IgD-negative memory B cell (primary cell): ENCODE results near the gene FOXP1. TPM values are rescaled to one million over a fixed set of nuclear protein-coding genes. Genes with fewer than 3 reads are reported as not detected.

Source experiments
- H3K27ac Mint-ChIP-seq, 3 donors: one replicate each; pipeline ENCODE4 v1.8.0; 2020 to 2022; ENCODE audit warnings: mild to moderate bottlenecking in 3 of 3, mixed read lengths in 3 of 3, moderate library complexity in 1 of 3
- H3K27me3 Mint-ChIP-seq: one replicate; pipeline ENCODE4 v1.8.0; 2021; ENCODE audit warnings: mixed read lengths
- H3K36me3 Mint-ChIP-seq: one replicate; pipeline ENCODE4 v1.8.0; 2020; ENCODE audit warnings: mild to moderate bottlenecking, mixed read lengths
- H3K4me1 Mint-ChIP-seq, 3 donors: one replicate each; pipeline ENCODE4 v1.8.0; 2020 to 2022; ENCODE audit warnings: mixed read lengths in 3 of 3, mild to moderate bottlenecking in 1 of 3
- H3K4me3 Mint-ChIP-seq, 4 donors: one replicate each; pipeline ENCODE4 v1.8.0; 2020 to 2022; ENCODE audit warnings: mild to moderate bottlenecking in 4 of 4, mixed read lengths in 4 of 4, moderate library complexity in 3 of 4
- H3K9me3 Mint-ChIP-seq, 3 donors: one replicate each; pipeline ENCODE4 v1.8.0; 2020 to 2021; ENCODE audit warnings: mixed read lengths in 3 of 3, mild to moderate bottlenecking in 1 of 3
- polyA plus RNA-seq: library from polyadenylated mRNA; unstranded; fragments of 300-500 nt; fragmentation: Illumina TruSeq; gene quantifications from one replicate; pipeline ENCODE4 v1.2.3, GENCODE V29; 2021

FOXP1 gene
- polyA plus RNA-seq, 1 donor from 2014 or later = 277 TPM

DNA sequence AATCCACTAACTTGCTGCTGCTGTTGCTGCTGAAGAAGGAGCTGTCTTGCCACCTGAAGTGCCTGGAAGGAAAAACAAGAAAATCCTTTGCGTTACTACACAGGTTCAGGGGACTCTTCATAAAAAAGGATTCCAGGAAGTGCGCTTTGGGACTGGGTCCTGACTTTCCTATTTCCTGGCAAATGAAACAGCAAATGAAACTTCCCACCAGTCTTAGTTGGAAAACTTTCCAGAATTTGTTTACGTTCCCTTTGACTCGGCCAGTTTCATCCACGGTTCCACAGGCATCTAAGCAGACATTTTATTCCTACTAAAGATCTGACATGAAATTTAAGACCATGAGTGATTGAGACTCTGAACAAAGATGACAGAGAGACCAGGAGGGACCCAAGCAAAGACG is 471.0 kb downstream of the FOXP1 start:
- H3K4me3 Mint-ChIP-seq = no peak overlapping the region
- H3K36me3 Mint-ChIP-seq = peaks cover 2% of the 10 kb centered on the region
- H3K4me1 Mint-ChIP-seq = peaks cover 24 to 52% (median 46%) of the 10 kb centered on the region in 3 donors
- H3K27me3 Mint-ChIP-seq = no peaks in the 10 kb centered on the region
- peak overlapping the region in 1 of 3 donors; percentile 32 for H3K27ac Mint-ChIP-seq
- H3K9me3 Mint-ChIP-seq = no peaks in the 10 kb centered on the region

- Mint-ChIP-seq H3K4me1 (peaks cover 17 to 49% (median 43%) of the 10 kb centered on the region in 3 donors), H3K27ac (peak overlapping the region in 2 of 3 donors; percentile 32 to 49), H3K4me3 (no peak overlapping the region), H3K27me3 (no peaks in the 10 kb centered on the region), H3K36me3 (peaks cover 2% of the 10 kb centered on the region), H3K9me3 (no peaks in the 10 kb centered on the region)
Measured at GRCh38 chr3:71111784-71112440, 471.6 kb downstream of the FOXP1 start.

- Mint-ChIP-seq H3K36me3 (peaks cover 3% of the 10 kb centered on the region), H3K27ac (peak overlapping the region in 2 of 3 donors; percentile 55 to 78), H3K9me3 (no peaks in the 10 kb centered on the region), H3K4me3 (no peak overlapping the region), H3K27me3 (no peaks in the 10 kb centered on the region), H3K4me1 (peaks cover 19 to 54% (median 43%) of the 10 kb centered on the region in 3 donors)
Measured at GRCh38 chr3:71110385-71111222, 472.9 kb downstream of the FOXP1 start.

- Mint-ChIP-seq H3K4me1 (peaks cover 20 to 56% (median 48%) of the 10 kb centered on the region in 3 donors), H3K9me3 (no peaks in the 10 kb centered on the region), H3K27me3 (no peaks in the 10 kb centered on the region), H3K36me3 (peaks cover 7% of the 10 kb centered on the region), H3K4me3 (peak overlapping the region in 1 of 4 donors; percentile 56), H3K27ac (peak overlapping the region in 2 of 3 donors; percentile 55 to 78)
Measured at GRCh38 chr3:71109977-71110285, 473.6 kb downstream of the FOXP1 start.

DNA sequence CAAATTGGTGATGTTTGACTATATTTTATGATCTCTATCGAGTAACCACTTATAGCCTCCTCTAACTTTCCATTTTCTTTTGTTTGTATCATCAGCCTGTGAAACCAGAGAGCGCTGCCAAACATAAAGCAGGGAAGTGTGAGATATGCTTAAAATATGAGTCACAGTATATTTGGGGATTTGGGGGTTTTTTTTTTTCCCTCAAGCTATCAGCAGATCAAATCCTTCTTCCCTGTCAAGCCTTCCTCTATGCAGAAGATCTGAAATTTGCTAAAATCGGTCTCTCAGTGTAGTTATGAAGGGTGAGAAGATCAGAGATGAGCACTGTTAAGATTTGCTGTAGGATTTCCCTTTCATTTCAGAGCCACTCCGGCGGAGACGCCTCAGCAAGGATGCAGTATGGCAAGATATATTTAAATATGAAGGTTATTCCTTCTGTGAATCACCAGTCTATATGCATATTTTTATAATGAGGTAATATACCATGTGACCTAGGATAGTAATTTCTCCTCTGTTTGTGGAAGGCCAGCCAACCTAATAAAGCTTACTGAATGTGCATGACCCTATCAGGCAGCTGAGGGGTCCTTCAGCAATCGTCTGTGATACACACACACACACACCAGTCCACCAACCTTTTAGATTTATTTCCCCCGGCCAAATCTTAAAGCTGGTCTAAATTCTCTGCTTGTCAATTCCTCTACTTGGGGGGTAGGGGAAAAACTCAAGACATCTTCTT is 474.1 kb downstream of the FOXP1 start:
- Mint-ChIP-seq H3K27ac (peak overlapping the region in 2 of 3 donors; percentile 55 to 78), H3K9me3 (no peaks in the 10 kb centered on the region), H3K36me3 (peaks cover 9% of the 10 kb centered on the region), H3K4me3 (peak overlapping the region in 2 of 4 donors; percentile 6 to 79), H3K27me3 (no peaks in the 10 kb centered on the region), H3K4me1 (peaks cover 17 to 53% (median 49%) of the 10 kb centered on the region in 3 donors)

GRCh38 chr3:71107926-71108325 is 475.6 kb downstream of the FOXP1 start:
- H3K9me3 Mint-ChIP-seq = no peaks in the 10 kb centered on the region
- no peaks in the 10 kb centered on the region for H3K27me3 Mint-ChIP-seq
- peaks cover 9% of the 10 kb centered on the region for H3K36me3 Mint-ChIP-seq
- H3K27ac Mint-ChIP-seq = peak overlapping the region in 1 of 3 donors; percentile 58
- no peak overlapping the region for H3K4me3 Mint-ChIP-seq
- H3K4me1 Mint-ChIP-seq = peaks cover 27 to 58% (median 57%) of the 10 kb centered on the region in 3 donors

DNA sequence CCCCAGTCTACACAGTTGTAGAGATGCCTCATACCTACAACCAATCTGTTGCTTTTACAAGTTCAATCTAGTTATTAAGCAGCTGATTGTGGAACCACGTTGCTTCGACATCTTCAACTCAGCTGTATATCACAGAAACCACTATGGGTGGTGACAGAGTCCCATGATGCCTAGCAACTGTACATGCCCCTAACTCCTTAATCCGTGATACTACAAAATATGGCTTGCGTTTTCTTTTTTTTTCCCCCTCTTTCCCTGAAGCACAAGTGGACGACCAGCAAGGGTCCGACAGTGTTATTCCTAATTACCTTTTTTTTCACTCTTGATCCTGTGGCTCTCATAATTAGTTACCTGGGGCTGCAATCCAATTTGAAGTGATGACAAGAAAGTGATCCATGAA is 478.6 kb downstream of the FOXP1 start:
- no peak overlapping the region for H3K4me3 Mint-ChIP-seq

DNA sequence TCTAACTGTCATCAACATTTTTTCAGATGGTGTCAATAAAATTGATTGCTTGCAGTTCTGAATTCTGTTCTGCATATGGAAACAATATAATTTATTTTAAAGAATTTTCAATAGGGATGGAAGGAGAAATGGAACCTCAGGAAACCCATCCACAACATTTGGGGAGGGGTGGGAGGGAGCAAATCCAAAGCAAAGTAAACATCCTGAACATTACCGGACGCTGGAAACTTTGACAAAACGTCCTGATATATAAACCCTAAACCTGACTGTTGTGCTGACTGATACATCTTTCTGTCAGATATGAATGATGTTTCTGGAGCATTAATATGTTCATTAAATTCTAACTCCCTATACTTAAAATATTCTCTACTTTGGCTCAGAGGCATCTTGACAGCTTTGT is 479.0 kb downstream of the FOXP1 start:
- Mint-ChIP-seq H3K9me3 (no peaks in the 10 kb centered on the region), H3K4me3 (no peak overlapping the region), H3K36me3 (peaks cover 10% of the 10 kb centered on the region), H3K4me1 (peaks cover 48 to 75% (median 75%) of the 10 kb centered on the region in 3 donors), H3K27me3 (no peaks in the 10 kb centered on the region), H3K27ac (peak overlapping the region in 1 of 3 donors; percentile 65)

More for the DNA sequence above, 478.6 kb downstream of the FOXP1 start:
- Mint-ChIP-seq H3K27me3 (no peaks in the 10 kb centered on the region), H3K4me1 (peaks cover 48 to 75% (median 75%) of the 10 kb centered on the region in 3 donors), H3K27ac (peak overlapping the region in 2 of 3 donors; percentile 26 to 65), H3K9me3 (no peaks in the 10 kb centered on the region), H3K36me3 (peaks cover 10% of the 10 kb centered on the region)

GRCh38 chr3:71104121-71104541 is 479.4 kb downstream of the FOXP1 start:
- Mint-ChIP-seq H3K4me1 (peaks cover 44 to 72% (median 72%) of the 10 kb centered on the region in 3 donors), H3K4me3 (peak overlapping the region in 2 of 4 donors; percentile 14 to 34), H3K9me3 (no peaks in the 10 kb centered on the region), H3K27me3 (no peaks in the 10 kb centered on the region), H3K27ac (peak overlapping the region in 2 of 3 donors; percentile 20 to 33), H3K36me3 (peaks cover 10% of the 10 kb centered on the region)

- Mint-ChIP-seq H3K4me1 (peaks cover 43 to 75% (median 68%) of the 10 kb centered on the region in 3 donors), H3K36me3 (peaks cover 10% of the 10 kb centered on the region), H3K27ac (peak overlapping the region; percentile 20 to 78 (median 63)), H3K9me3 (no peaks in the 10 kb centered on the region), H3K4me3 (peak overlapping the region in 2 of 4 donors; percentile 13 to 53), H3K27me3 (no peaks in the 10 kb centered on the region)
Measured at GRCh38 chr3:71103430-71103921, 480.1 kb downstream of the FOXP1 start.

DNA sequence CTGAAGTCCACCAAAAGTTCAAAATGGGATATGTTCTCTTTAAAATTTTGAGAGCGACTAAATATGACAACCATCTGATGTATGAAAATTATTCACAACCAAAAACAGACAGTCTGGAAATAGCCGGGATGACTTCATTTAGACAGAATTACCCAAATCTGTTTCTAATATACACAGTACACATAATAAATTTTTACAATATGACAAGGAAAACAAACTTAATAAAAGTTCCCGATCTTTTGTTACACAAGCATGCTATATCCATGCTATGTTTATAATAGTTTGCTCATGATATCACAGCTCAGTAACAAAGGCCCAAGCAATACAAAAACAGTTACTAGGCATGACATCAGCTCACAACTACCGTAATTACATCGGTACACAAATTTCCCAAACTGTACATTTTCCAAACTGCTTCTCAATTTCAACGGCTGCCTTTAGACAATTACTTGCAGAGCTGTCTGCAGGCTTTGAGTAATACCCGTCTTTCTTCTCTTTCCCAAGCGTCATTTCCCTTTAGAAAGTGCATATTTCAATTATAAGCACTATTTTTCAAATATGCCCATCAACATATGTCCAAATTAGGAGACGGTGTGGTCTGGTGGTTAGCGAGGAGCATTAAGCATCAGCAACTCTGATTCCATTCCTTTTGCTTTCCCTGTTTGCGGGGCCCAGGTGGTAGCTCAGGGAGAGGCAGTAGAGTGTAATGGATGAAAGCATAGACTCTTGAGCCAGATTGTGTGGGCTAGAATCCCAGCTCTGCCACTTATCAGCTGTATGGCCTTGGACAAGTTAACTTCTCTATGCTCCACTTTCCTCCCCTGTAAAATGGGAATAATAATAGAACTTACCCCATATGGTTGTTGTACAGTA is 481.2 kb downstream of the FOXP1 start:
- Mint-ChIP-seq H3K4me1 (peaks cover 43 to 74% (median 60%) of the 10 kb centered on the region in 3 donors), H3K4me3 (peak overlapping the region in 3 of 4 donors; percentile 56 to 75 (median 65)), H3K9me3 (no peaks in the 10 kb centered on the region), H3K27ac (peak overlapping the region; percentile 18 to 73 (median 25)), H3K27me3 (no peaks in the 10 kb centered on the region), H3K36me3 (peaks cover 10% of the 10 kb centered on the region)

- Mint-ChIP-seq H3K4me1 (peaks cover 46 to 75% (median 66%) of the 10 kb centered on the region in 3 donors), H3K36me3 (peaks cover 11% of the 10 kb centered on the region), H3K27me3 (no peaks in the 10 kb centered on the region), H3K9me3 (no peaks in the 10 kb centered on the region), H3K4me3 (peak overlapping the region in 3 of 4 donors; percentile 56 to 77 (median 65)), H3K27ac (peak overlapping the region; percentile 6 to 32 (median 18))
Measured at GRCh38 chr3:71101626-71102025, 481.9 kb downstream of the FOXP1 start.

GRCh38 chr3:71101014-71101413 is 482.5 kb downstream of the FOXP1 start:
- no peaks in the 10 kb centered on the region for H3K9me3 Mint-ChIP-seq
- peak overlapping the region; percentile 18 to 81 (median 44) for H3K27ac Mint-ChIP-seq
- H3K4me3 Mint-ChIP-seq = peak overlapping the region; percentile 5 to 77 (median 62)
- peaks cover 14% of the 10 kb centered on the region for H3K36me3 Mint-ChIP-seq
- H3K4me1 Mint-ChIP-seq = peaks cover 46 to 75% (median 63%) of the 10 kb centered on the region in 3 donors
- H3K27me3 Mint-ChIP-seq = no peaks in the 10 kb centered on the region
